Lung microvascular endothelial cell (primary cell): Measurements from ENCODE around the gene BOD1L1. TPM values are rescaled to one million over a fixed set of nuclear protein-coding genes. Genes with fewer than 3 reads are reported as not detected.

Source experiments
- DNase-seq, 2 donors: peaks; one replicate each; pipeline versions ENCODE4 v3.0.0 to v3.0.0-alpha.2; 2010; ENCODE audit warnings: low read depth in 2 of 2
- total RNA-seq: library from RNA; depleted of rRNA; stranded (reverse); fragments of >200 nt; gene quantifications from 2 replicates; pipeline ENCODE4 v1.2.1, GENCODE V29; 2014

The BOD1L1 gene
- total RNA-seq, 1 donor from 2014 or later, result 24.0 TPM

- no peak for DNase-seq
These were observed 100.9 kb downstream of the BOD1L1 start for GRCh38 chr4:13526658-13527057.

- no peak for DNase-seq
These were observed 101.8 kb downstream of the BOD1L1 start for GRCh38 chr4:13525606-13526281.

DNA sequence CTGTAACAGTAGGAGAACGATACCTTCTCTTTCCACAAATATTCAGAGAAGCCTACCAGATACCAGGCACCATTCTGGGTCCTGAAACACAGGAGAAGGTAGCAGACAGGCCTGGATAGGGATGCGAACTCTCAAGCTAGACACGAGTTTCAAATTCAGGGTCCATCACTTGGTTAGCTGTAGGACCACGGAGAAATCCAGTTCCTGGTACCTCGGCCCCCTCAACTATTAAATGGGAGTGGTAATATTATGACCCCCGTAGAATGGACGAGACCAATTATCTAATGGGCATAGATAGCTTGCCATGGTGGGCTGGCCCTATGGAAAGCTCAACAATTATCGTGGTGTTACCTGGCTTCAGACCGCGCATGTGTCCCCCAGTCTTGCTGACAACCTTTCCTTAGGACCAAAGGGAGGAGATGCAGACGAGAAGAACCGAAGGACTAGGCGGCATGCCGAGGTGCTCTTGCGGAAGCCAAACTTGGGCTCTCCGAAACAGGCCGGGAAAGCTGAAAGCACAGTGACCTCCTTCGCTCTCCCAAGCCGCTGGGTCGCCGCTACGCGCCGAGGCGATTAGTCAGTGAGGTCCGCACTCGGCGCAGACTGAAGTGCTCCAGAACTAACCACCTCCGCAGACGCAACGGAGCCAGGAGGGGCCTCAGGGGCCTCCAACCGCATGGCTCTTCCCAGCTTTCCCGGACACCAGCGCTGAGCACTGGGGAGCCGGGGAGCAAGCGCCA, 102.9 kb downstream of the BOD1L1 start:
- DNase-seq, result no peak

GRCh38 chr4:13523591-13524503, 103.7 kb downstream of the BOD1L1 start:
- DNase-seq, result no peak

DNA sequence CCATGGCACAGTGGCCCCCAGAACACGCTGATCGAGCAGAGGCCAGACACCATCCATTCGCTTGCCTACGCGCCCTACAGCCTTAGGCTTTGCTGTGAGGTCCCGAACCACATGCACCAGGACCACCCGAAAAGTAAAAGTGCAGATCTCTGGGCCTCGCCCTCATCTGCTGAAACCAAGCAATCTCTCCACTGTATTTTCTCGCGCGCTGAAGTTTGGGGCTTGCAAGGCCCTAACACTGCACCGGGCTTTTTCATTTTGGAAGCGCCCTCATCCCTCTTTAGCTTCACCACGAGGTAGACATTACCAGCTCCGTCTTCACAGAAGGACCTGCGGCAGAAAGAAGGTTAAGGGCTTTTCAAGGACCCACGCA, 104.4 kb downstream of the BOD1L1 start:
- no peak for DNase-seq

DNA sequence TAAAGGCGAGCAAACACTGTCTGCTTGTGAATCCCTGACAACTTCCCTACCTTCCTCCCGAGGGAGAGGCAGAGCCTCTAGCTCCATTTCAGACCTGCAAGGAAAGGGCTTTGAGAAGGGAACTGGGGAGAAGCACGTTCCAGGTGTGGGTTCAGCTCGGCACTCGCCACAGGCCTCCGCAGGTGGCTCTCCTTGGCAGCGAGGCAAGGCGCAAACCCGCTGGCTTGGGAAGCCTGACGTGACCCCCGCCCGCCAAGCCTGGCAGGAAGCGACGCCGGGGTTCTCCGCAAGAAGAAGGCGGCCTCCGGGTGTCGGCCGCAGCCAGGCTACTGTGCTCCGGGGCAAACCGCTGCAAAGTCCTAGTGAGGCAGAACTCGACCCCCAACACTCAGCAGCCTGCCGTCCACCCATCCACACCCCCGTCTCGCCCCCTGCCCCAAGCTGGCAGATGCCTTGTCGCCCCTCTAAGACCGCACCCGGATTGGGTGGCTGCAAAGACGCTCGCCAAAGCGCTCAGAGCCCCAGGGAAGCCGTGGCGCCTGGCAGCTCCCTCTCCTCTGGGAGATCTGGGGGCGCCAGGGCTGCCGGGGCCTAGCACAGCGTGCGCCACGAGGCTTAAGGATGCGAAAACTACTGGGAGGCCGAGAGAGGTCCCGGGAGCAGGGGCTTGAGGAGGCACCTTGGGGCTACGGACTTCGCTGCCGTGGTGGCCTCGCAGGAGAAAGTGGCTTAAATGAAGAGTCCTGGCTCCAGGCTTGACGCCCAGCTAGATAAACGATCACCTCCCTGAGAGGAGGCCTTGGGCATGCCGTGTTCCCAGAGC, 105.0 kb downstream of the BOD1L1 start:
- DNase-seq, result no peak

GRCh38 chr4:13521047-13521446, 106.5 kb downstream of the BOD1L1 start:
- DNase-seq, result no peak

Other genes starting within 250 kb of the BOD1L1 start
- gene RAB28, start 143.4 kb downstream of the BOD1L1 start, total RNA-seq, result 7.6 and 11.9 TPM in 2 replicates
- gene NKX3-2, start 83.2 kb downstream of the BOD1L1 start, total RNA-seq, result under 0.01 and 0.20 TPM in 2 replicates